ENCODE results near the gene SPPL2A.

- TF ChIP-seq, protein P1, sequence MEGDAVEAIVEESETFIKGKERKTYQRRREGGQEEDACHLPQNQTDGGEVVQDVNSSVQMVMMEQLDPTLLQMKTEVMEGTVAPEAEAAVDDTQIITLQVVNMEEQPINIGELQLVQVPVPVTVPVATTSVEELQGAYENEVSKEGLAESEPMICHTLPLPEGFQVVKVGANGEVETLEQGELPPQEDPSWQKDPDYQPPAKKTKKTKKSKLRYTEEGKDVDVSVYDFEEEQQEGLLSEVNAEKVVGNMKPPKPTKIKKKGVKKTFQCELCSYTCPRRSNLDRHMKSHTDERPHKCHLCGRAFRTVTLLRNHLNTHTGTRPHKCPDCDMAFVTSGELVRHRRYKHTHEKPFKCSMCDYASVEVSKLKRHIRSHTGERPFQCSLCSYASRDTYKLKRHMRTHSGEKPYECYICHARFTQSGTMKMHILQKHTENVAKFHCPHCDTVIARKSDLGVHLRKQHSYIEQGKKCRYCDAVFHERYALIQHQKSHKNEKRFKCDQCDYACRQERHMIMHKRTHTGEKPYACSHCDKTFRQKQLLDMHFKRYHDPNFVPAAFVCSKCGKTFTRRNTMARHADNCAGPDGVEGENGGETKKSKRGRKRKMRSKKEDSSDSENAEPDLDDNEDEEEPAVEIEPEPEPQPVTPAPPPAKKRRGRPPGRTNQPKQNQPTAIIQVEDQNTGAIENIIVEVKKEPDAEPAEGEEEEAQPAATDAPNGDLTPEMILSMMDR (conservative IDR thresholded peaks at IDR 0.05), result no peak
- TF ChIP-seq ZFX (IDR thresholded peaks at IDR 0.05), result no peak
Measured at GRCh38 chr15:50676799-50677483, 88.6 kb downstream of the SPPL2A start.
